Uterus (tissue), 2 donors: Measurements from ENCODE around the gene PSMD4.

Source experiments
- CTCF ChIP-seq, 4 experiments: fragments of 200-600 bp in 2 of 4; fragments of 450-650 bp in 2 of 4; sonication (generic) in 2 of 4; IDR thresholded peaks; one replicate each; pipeline ENCODE4 v1.5.1; 2016 to 2019; ENCODE audit warnings: antibody characterized with exemption in 4 of 4, mild to moderate bottlenecking in 2 of 4, moderate library complexity in 1 of 4
- POLR2A ChIP-seq, 2 donors: fragments of 450-650 bp; IDR thresholded peaks; one replicate each; pipeline ENCODE4 v1.6.1; 2016; ENCODE audit warnings: antibody characterized with exemption in 2 of 2, mild to moderate bottlenecking in 1 of 2, moderate library complexity in 1 of 2

GRCh38 chr1:151287767-151288500 lies 33.4 kb downstream of the PSMD4 start:
- TF ChIP-seq CTCF (IDR thresholded peaks at IDR 0.05) (no peak), POLR2A (IDR thresholded peaks at IDR 0.05) (no peak)
